ENCODE measurements around the gene MBOAT1.

Gene MBOAT1

GRCh38 chr6:20129290-20130088, 82.8 kb downstream of the MBOAT1 start:
- no peak for DNase-seq

DNA sequence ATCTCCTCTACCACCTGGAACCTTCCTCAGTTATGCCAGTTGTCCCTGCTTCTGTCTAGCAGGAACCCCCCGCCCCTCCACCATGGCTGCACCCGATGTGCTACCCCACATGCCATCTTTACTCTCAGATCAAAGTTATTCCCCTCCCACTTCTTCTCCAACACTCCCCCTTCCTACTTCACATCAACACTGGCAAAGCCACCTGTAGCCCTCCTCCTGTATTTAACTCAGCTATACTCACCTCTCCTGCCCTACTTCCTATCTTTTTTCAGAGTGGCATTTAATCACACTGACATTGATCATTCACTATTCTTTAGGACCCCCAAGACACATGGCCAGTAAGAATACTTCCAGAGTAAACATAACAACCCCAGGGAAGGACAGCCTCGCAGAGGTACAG, 84.3 kb downstream of the MBOAT1 start:
- DNase-seq, result no peak

GRCh38 chr6:20126789-20127653, 85.2 kb downstream of the MBOAT1 start:
- DNase-seq, result no peak

- DNase-seq, result no peak
Observed at GRCh38 chr6:20126102-20126752, 86.0 kb downstream of the MBOAT1 start.

DNA sequence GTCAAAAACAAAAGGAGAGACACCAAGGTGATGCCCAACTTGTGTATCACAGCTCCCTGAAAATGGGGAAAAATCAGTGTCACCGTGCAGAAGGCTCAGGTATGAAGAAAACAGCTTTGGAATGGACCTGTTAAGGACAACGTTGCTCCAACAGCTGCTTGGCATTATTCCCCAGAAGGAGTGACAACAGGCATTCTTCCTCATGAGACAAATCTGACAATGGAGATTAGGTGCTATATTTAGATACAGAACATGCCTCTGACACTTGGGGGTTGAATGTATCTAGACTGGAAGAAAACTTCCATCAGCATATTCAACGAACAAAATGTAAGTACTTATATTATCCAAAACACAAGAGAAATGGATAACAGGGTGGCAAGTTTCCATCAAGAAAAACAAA, 87.7 kb downstream of the MBOAT1 start:
- no peak for DNase-seq

DNA sequence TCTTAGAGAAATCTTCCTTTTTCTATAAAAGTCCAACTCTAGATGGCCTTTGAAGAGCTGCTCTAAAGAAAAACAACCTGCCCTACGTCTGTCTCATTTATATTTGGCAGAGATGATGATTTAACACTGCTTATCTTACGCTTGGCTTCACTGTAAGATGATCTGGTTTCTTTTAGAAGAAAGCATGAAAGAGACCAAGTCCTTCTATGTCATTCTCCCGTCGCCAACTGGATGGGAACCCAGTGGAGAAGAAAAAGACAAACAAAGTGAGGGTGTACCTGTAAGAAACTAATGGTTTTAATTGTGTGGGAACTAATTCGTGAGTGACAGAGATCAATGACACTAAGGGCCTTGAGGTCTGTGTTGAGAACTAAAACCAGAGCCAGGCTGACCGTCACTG, 92.8 kb downstream of the MBOAT1 start:
- DNase-seq, result no peak

DNA sequence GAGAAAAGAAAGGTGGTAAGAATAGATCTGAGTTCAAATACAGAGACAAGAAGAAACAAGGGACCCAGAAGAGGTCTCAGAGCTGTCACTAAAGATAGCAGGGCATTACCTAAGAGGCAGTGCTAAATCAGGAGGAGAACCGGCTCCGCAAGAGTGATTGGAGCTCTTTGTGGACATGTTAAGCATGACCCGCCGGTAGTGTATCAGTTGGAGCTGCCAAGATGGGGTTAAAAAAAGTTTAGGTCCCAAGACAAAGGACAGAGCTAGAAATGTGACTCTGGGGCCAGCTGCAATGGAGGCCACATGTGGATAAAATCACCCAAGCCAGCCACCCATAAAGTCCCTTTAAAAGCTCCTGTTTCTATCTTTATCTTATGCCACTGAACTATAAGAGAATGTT, 93.4 kb downstream of the MBOAT1 start:
- no peak for DNase-seq

DNA sequence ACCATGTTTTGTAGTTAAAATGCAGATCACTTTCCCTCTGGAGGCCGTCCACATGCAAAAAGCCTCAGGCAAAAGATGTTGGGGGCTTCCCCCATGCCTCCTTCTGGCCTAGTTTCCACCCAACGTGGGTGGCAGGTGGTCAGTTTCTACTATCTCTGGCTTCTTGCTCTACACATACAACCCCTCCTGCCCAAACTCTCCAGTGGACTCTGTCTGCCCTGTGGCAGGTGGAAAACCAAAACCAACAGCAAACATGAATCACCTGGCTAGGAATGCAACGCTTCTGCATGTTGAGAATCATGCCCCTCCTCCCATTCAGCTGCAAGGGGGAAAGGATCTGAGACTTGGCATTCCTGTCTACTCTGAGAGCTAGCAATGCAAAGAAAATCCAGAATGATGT, 94.8 kb downstream of the MBOAT1 start:
- DNase-seq, result no peak

DNA sequence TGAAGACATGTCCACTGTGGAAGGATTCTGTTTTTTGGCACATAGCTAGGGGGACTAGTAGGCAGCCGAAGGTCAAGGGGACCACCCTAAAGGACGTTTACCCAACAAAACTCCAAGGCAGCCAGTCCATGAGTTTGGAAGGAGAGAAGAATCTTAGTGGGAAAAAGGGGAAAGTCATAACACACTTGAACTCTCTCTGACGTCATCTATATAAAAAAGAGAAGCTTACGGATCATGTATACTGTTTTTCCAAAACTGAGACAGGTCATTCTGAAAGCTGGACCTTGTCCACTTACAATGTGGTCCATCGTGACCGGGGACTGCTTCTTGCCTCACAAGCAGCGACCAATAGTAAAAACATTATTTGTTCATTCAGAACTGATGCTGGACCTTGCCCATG, 95.5 kb downstream of the MBOAT1 start:
- no peak for DNase-seq

DNA sequence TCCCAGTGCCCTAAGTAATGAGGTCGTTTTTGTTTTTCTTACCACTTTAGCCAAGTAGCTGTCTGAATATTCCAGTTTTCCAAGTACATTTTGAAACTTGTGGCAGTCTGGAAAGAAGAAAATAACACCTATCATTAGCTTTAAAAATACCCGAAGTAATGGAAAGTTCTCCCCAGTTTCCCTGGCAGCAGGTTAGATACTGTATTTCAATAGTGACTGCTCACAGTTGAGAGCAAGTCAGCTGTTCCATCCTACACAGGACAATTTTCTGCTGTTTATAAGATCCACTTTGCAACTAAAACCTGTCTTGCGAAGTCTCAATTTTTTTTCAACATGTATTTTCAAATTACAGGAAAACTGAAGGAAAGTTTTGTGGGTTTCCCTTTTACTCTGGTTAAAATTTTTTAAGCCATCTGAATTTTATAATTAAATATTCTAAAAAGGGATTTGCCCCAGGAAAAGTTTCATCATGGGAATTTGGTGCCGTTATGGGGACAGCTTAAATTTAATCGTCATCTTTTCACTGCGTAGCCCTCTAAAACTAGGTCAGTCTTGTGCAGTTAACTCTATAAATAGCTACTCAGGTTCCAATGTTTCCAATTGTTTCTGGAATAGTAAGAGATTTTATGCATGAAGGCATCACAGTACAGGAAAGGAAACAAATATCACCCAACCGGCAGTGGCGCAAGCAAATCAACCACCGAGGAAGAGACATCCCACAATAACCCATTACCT, 96.9 kb downstream of the MBOAT1 start:
- no peak for DNase-seq

DNA sequence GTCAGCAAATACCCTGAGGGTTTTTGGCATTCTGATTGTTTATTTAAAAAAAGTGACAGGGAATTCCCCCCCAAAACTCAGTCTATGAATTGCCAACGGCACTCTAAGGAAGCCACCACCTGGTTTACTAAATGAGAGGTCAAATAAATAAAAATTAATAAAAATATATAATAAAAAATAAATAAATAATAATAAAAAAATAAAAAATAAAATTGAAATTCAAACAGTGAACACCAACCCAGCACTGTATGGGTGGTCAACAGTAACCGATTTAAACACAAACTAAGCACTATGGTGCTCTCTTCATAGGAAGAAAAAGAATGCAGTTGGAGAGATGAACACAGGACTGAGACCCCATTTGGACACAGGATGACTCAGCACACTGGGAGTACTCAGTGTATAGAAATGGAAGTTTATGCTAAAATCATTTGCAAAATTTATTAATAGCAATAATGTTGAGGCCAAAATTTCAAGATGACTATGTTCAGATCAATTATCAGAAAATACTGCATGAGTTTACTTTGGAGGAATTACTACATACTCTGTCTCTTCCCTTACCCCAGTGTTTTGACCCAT, 98.5 kb downstream of the MBOAT1 start:
- no peak for DNase-seq

- DNase-seq, result no peak
Observed at GRCh38 chr6:20112841-20113240, 99.4 kb downstream of the MBOAT1 start.

- no peak for DNase-seq
Observed at GRCh38 chr6:20112241-20112640, 100.0 kb downstream of the MBOAT1 start.

GRCh38 chr6:20110478-20110877, 101.8 kb downstream of the MBOAT1 start:
- no peak for DNase-seq

- DNase-seq, result no peak
Observed at GRCh38 chr6:20109526-20109925, 102.7 kb downstream of the MBOAT1 start.

DNA sequence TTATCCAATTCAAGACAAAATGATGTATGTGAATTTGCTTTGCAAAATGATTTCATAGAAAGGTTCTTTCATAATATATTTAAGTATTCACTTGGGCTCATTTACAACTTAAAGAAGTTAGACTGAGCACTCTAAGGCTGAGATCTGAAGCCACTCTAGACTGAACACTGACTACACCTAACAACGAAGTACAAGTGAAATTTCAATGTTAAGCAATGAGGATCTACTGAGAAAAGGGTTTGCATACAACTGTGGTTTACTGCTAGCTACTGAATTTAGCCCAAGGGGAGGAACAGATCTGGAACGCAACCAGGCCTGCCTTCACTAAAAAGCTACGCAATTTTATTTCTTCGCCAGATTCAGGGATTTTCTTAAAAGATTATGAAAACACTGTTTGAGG, 106.4 kb downstream of the MBOAT1 start:
- DNase-seq, result no peak

GRCh38 chr6:20104696-20105095, 107.6 kb downstream of the MBOAT1 start:
- DNase-seq, result no peak

GRCh38 chr6:20102397-20103073, 109.7 kb downstream of the MBOAT1 start:
- no peak for DNase-seq

- DNase-seq, result no peak
Observed at GRCh38 chr6:20099156-20099555, 113.1 kb downstream of the MBOAT1 start.

DNA sequence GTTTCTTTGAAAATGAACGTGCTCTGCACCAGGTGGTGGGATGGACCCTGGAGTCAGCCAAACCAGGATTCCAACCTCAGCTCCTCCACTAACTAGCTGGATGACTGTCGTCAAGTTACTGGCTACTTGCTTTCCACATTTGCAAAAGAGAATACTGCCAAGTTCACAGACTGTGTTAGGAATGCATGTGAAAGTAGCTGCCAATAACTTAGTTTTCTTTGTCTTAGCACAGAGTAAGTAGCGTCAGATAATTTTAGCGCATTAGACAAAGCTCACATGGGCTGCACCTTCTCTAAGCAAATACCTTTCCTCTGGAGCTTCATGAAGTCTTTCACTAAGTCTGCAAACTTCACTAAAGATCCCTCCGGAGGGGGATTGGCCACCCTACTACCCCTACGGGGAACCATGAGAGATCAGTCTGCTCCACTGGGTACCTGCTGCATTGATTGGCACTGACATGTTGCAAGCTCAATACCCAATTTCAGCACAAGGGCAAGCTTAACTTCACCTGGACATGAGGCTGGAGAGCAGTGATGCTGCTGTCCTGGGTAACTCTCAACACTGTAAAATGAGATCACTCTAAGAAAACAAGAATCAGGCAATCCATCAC, 113.9 kb downstream of the MBOAT1 start:
- no peak for DNase-seq

DNA sequence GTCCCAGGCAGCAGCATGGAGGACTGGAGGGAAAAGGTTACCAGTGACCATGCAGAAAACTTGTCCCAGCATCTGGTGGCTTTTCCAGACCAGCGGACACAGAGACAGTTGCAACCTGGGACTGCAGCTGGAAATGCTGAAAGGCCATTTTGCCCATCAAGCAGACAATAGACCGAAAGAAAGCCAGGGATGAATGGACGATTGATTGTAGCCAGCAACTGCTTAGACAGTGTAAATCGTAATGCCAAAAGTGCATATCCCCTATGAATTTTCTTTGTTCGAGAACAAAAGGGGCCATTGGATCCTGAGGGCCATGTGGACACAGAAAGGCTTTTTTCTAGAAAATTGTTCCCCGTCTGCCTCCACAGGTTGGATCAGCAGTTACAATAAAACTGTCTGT, 115.7 kb downstream of the MBOAT1 start:
- no peak for DNase-seq

DNA sequence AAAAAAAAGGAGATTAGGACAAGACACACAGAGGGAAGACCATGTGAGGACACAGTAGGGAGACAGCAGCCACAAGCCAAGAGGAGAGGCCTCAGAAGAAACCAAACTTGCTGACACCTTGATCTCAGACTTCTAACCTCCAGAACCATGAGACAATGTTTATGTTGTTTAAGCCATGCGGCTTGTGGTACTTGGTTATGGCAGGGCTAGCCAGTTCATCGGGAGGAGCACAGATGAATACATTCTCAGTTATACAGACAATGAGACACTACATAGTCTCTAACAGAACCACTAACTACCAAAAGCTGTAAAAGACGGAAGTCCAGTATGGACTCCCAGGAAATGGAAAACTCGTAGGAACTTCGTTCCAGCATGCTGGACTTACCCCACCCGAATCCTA, 116.8 kb downstream of the MBOAT1 start:
- no peak for DNase-seq

Data from GOT3 (cell line).